ENCODE results near the gene VNN1. TPM values are rescaled to one million over a fixed set of nuclear protein-coding genes. Genes with fewer than 3 reads are reported as not detected.

VNN1 gene
- total RNA-seq, 1 experiment from 2014 or later = not detected

- DNase-seq (ENCODE audit: low read depth, low spot score) = no peak
- TF ChIP-seq RAD21 (IDR thresholded peaks at IDR 0.05; ENCODE audit: low read depth) (no peak), ZFX (IDR thresholded peaks at IDR 0.05) (no peak), EZH2phosphoT487 (IDR thresholded peaks at IDR 0.05; ENCODE audit: borderline replicate concordance) (no peak), FOSL1 (IDR thresholded peaks at IDR 0.05; ENCODE audit: low read depth) (no peak), REST (IDR thresholded peaks at IDR 0.05; ENCODE audit: low read depth) (no peak), CEBPB (IDR thresholded peaks at IDR 0.05; ENCODE audit: low read depth) (no peak), MAX (IDR thresholded peaks at IDR 0.05) (no peak), ZBTB33 (IDR thresholded peaks at IDR 0.05; ENCODE audit: extremely low read depth, insufficient replicate concordance, low read length) (no peak), TCF7L2 (IDR thresholded peaks at IDR 0.05; ENCODE audit: borderline replicate concordance, extremely low read depth, insufficient read depth, insufficient read length) (no peak), YY1 (IDR thresholded peaks at IDR 0.05; ENCODE audit: extremely low read depth, insufficient replicate concordance, low read depth, low read length) (no peak), ELF1 (IDR thresholded peaks at IDR 0.05; ENCODE audit: borderline replicate concordance, low read depth) (no peak), SRF (IDR thresholded peaks at IDR 0.05; ENCODE audit: low read depth) (no peak)
- intact Hi-C loops (cut with micrococcal nuclease) = no loop called here
- Histone ChIP-seq H2AFZ (ENCODE audit: low read depth, low read length, poor library complexity, severe bottlenecking) (no peak overlapping the region), H3K4me3 (replicated peaks in 1 of 2; ENCODE audit: low read depth in 1 of 2, low read length in 2 of 2) (no peak overlapping the region), H3K4me1 (ENCODE audit: control insufficient read depth in 1 of 2, insufficient read depth in 2 of 2, low read length in 2 of 2) (peaks cover 0 to 6% of the 10 kb centered on the region in 2 experiments; a peak in 1 of 4 replicates), H4K20me1 (ENCODE audit: insufficient read depth) (no peaks in the 10 kb centered on the region), H3K27me3 (ENCODE audit: insufficient read depth, low read length) (no peaks in the 10 kb centered on the region), H3K9me2 (ENCODE audit: insufficient read depth) (no peaks in the 10 kb centered on the region), H3K4me2 (ENCODE audit: low read length) (no peak overlapping the region), H3K9me3 (ENCODE audit: control insufficient read depth in 1 of 2, insufficient read depth in 1 of 2, low read depth in 1 of 2, low read length in 2 of 2) (no peaks in the 10 kb centered on the region), H3K79me2 (ENCODE audit: insufficient read depth, low read length) (no peaks in the 10 kb centered on the region), H3K9ac (ENCODE audit: low read length) (no peak overlapping the region), H3K36me3 (ENCODE audit: control insufficient read depth in 1 of 2, insufficient read depth in 2 of 2, low read length in 2 of 2) (no peaks in the 10 kb centered on the region), H3K27ac (ENCODE audit: low read depth, low read length) (no peak overlapping the region)
- BruUV-seq (replicated peaks) = no TSS peak
- ATAC-seq = no peak
- RAD21 ChIA-PET (ENCODE audit: low non-redundant PET in 1 of 2, low total read pairs in 2 of 2, uncharacterized antibody in 2 of 2, unreplicated experiment in 2 of 2) = no interaction called here
- CTCF ChIA-PET = no interaction called here
- POLR2A ChIA-PET = no interaction called here
These were observed 28.8 kb downstream of the VNN1 start for GRCh38 chr6:132685009-132685408.

Measured in HCT116 (cell line).